Measurements from ENCODE around the gene DIP2A.
"Not testable (repeated sequence)": the region's sequence is repeated elsewhere in the genome, so short reads cannot be mapped to it uniquely, and the experiment has no call there.

Gene DIP2A

GRCh38 chr21:46482225-46482845 is 23.6 kb downstream of the DIP2A start:
- DNase-seq (ENCODE audit: low read depth): no peak

- no peak for DNase-seq (ENCODE audit: low read depth)
Measured at GRCh38 chr21:46482846-46483231, 24.1 kb downstream of the DIP2A start.

- no peak for DNase-seq (ENCODE audit: low read depth)
Measured at GRCh38 chr21:46483300-46484295, 24.9 kb downstream of the DIP2A start.

- no peak for DNase-seq (ENCODE audit: low read depth)
Measured at GRCh38 chr21:46486481-46487126, 27.9 kb downstream of the DIP2A start.

- no peak for DNase-seq (ENCODE audit: low read depth)
Measured at GRCh38 chr21:46489162-46489663, 30.5 kb downstream of the DIP2A start.

GRCh38 chr21:46489800-46490199 is 31.1 kb downstream of the DIP2A start:
- DNase-seq (ENCODE audit: low read depth): no peak

- DNase-seq (ENCODE audit: low read depth): no peak
Measured at GRCh38 chr21:46491553-46491952, 32.9 kb downstream of the DIP2A start.

- no peak for DNase-seq (ENCODE audit: low read depth)
Measured at GRCh38 chr21:46492851-46493250, 34.2 kb downstream of the DIP2A start.

GRCh38 chr21:46493828-46494227 is 35.1 kb downstream of the DIP2A start:
- DNase-seq (ENCODE audit: low read depth): no peak

- no peak for DNase-seq (ENCODE audit: low read depth)
Measured at GRCh38 chr21:46498335-46499050, 39.8 kb downstream of the DIP2A start.

- no peak for DNase-seq (ENCODE audit: low read depth)
Measured at GRCh38 chr21:46500224-46500861, 41.7 kb downstream of the DIP2A start.

- DNase-seq (ENCODE audit: low read depth): no peak
Measured at GRCh38 chr21:46503922-46504550, 45.3 kb downstream of the DIP2A start.

- DNase-seq (ENCODE audit: low read depth): no peak
Measured at GRCh38 chr21:46504666-46505065, 46.0 kb downstream of the DIP2A start.

GRCh38 chr21:46507562-46507961 is 48.9 kb downstream of the DIP2A start:
- DNase-seq (ENCODE audit: low read depth): no peak

- no peak for DNase-seq (ENCODE audit: low read depth)
Measured at GRCh38 chr21:46509741-46510502, 51.2 kb downstream of the DIP2A start.

- DNase-seq (ENCODE audit: low read depth): no peak
Measured at GRCh38 chr21:46515109-46515508, 56.4 kb downstream of the DIP2A start.

GRCh38 chr21:46516068-46516467 is 57.4 kb downstream of the DIP2A start:
- DNase-seq (ENCODE audit: low read depth): no peak

- DNase-seq (ENCODE audit: low read depth): no peak
Measured at GRCh38 chr21:46517361-46517760, 58.7 kb downstream of the DIP2A start.

GRCh38 chr21:46518983-46519583 is 60.4 kb downstream of the DIP2A start:
- DNase-seq (ENCODE audit: low read depth): no peak

- DNase-seq (ENCODE audit: low read depth): not testable (repeated sequence)
Measured at GRCh38 chr21:46527393-46527792, 68.7 kb downstream of the DIP2A start.

Data from stimulated activated CD4-positive, alpha-beta T cell treated with anti-CD3 and anti-CD28 coated beads, Interleukin-2, amount 100 ng/mL, for 4 hours (primary cell).